Keratinocyte (primary cell): ENCODE results near the gene KCNK16. TPM values are rescaled to one million over a fixed set of nuclear protein-coding genes. Genes with fewer than 3 reads are reported as not detected.
A peak's percentile ranks its signal among the peaks of the same experiment; 100 is the strongest.

Source experiments
- DNase-seq: peaks from one replicate; pipeline ENCODE4 v3.0.0-alpha.2; 2011; ENCODE audit warnings: low read depth, missing footprints, low spot score
- FAIRE-seq: peaks from 2 replicates; lab custom pipeline; 2011; peaks lifted over from hg19 to GRCh38; lab: Jason Lieb, UNC
- H2AFZ ChIP-seq: 2 replicates; pipeline ENCODE4 v1.6.0; 2012; ENCODE audit warnings: low read length, control low read depth, inconsistent platforms; ENCODE audit not compliant: control insufficient read depth
- H3K27ac ChIP-seq: 2 replicates; pipeline ENCODE4 v1.5.1; 2011; ENCODE audit warnings: low read length; ENCODE audit not compliant: control insufficient read depth, insufficient read depth
- H3K27me3 ChIP-seq: 3 replicates; pipeline ENCODE4 v1.6.0; 2011; ENCODE audit warnings: low read length; ENCODE audit not compliant: control insufficient read depth, insufficient read depth; ENCODE audit errors: extremely low read depth
- H3K36me3 ChIP-seq, 2 experiments: 2 replicates in 1 of 2; 3 replicates in 1 of 2; pipeline ENCODE4 v1.5.1; 2011; ENCODE audit warnings: low read length in 2 of 2, mild to moderate bottlenecking in 1 of 2; ENCODE audit not compliant: control insufficient read depth in 2 of 2, insufficient read depth in 2 of 2; ENCODE audit errors: extremely low read depth in 1 of 2
- H3K4me1 ChIP-seq: 3 replicates; pipeline ENCODE4 v1.5.1; 2011; ENCODE audit warnings: low read length; ENCODE audit not compliant: control insufficient read depth, insufficient read depth; ENCODE audit errors: extremely low read depth
- H3K4me2 ChIP-seq: 3 replicates; pipeline ENCODE4 v1.6.0; 2011; ENCODE audit warnings: low read depth, low read length; ENCODE audit not compliant: control insufficient read depth, insufficient read depth; ENCODE audit errors: extremely low read depth
- H3K4me3 ChIP-seq, 3 experiments: fragments of 200-600 bp in 1 of 3; sonication (generic) in 1 of 3; 2 replicates in 2 of 3; 3 replicates in 1 of 3; pipeline ENCODE4 v1.5.1; 2011 to 2016; ENCODE audit warnings: low read length in 3 of 3, mild to moderate bottlenecking in 3 of 3, control low read depth in 2 of 3, inconsistent platforms in 1 of 3, low read depth in 1 of 3, mixed read lengths in 1 of 3, mixed run types in 1 of 3, moderate library complexity in 1 of 3; ENCODE audit not compliant: control insufficient read depth in 2 of 3, insufficient read depth in 2 of 3; ENCODE audit errors: extremely low read depth in 1 of 3
- H3K79me2 ChIP-seq: 2 replicates; pipeline ENCODE4 v1.6.0; 2012; ENCODE audit warnings: low read length; ENCODE audit not compliant: control insufficient read depth, insufficient read depth
- H3K9ac ChIP-seq: 3 replicates; pipeline ENCODE4 v1.6.0; 2011; ENCODE audit warnings: low read length; ENCODE audit not compliant: control insufficient read depth, insufficient read depth; ENCODE audit errors: extremely low read depth
- H3K9me1 ChIP-seq: 3 replicates; pipeline ENCODE4 v1.6.0; 2011; ENCODE audit warnings: low read length; ENCODE audit not compliant: control insufficient read depth, insufficient read depth; ENCODE audit errors: extremely low read depth
- H3K9me3 ChIP-seq: 2 replicates; pipeline ENCODE4 v1.5.1; 2012; ENCODE audit warnings: low read depth, low read length; ENCODE audit not compliant: control insufficient read depth
- H4K20me1 ChIP-seq: 3 replicates; pipeline ENCODE4 v1.6.0; 2011; ENCODE audit warnings: low read length; ENCODE audit not compliant: control insufficient read depth, insufficient read depth; ENCODE audit errors: extremely low read depth
- EZH2 ChIP-seq: IDR thresholded peaks from one replicate; pipeline ENCODE4 v1.6.1; 2012; ENCODE audit warnings: inconsistent platforms, mild to moderate bottlenecking, low read length, moderate library complexity
- dilution Hi-C: fragments of 300-500 bp; cut with MboI; formaldehyde crosslinking; loops from one replicate; pipeline ENCODE4 v1.7.0; 2020; ENCODE audit warnings: low sequenced_read_pairs; ENCODE audit not compliant: extremely low pct_ligation_motif_present
- polyA plus RNA-seq, 5 experiments: library from polyadenylated mRNA; depleted of rRNA in 3 of 5; stranded (reverse) in 3 of 5; stranded (forward) in 1 of 5; unstranded in 1 of 5; fragments of >200 nt; gene quantifications; 1 replicate in 1 of 5; 2 replicates in 3 of 5; 3 replicates in 1 of 5; pipeline versions ENCODE4 v1.2.1 to v1.2.3, GENCODE V29; 2011 to 2012; ENCODE audit warnings: missing spikeins in 2 of 5, low read depth in 1 of 5, low replicate concordance in 1 of 5
- TF ChIP-seq, protein P1 (sequence below), 3 experiments: IDR thresholded peaks in 1 of 3; conservative IDR thresholded peaks in 1 of 3; optimal IDR thresholded peaks in 1 of 3; 2 replicates in 2 of 3; 3 replicates in 1 of 3; pipeline versions ENCODE3 to v1.5.1; 2011; ENCODE audit warnings: low read length in 3 of 3, mild to moderate bottlenecking in 3 of 3, moderate library complexity in 2 of 3, control low read depth in 1 of 3, inconsistent platforms in 1 of 3; ENCODE audit not compliant: insufficient read depth in 2 of 3; ENCODE audit errors: extremely low read depth in 1 of 3

Gene KCNK16
- polyA plus RNA-seq, 1 donor (not counting 4 experiments of a cell fraction or from before 2014, with no cell fraction given) = not detected

DNA sequence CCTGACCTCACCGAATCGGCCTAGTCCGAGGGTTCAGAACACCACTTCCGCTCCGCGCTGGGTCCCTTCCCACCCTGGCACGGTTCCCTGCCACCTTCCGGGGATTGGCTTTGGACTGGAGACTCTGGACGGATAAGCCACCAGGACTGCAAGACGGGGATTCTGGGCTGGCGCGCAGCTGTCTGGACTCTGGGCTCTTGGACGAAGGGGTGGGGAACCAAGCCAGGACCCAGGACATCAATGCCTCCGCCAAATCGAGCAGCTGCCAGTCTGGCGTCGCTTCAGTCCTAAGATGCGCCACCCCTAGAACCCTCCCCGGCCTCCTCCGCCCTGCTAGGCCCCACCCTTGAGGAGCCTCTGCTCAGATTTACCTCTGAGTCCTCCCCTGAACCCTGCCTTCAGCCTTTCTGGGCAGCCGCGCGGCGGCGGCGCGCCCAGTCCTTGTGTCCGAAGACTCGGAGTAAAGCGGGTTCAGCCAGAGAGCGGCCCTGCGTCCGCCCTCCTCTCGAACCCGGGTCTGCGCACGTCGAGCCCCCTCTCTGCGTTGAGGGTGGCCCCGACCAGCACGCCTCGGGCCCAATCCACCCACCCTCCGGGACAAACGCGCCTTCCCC, 9.5 kb downstream of the KCNK16 start:
- Histone ChIP-seq H3K27ac (no peak overlapping the region), H3K9me3 (no peaks in the 10 kb centered on the region), H3K4me3 (no peak overlapping the region), H3K27me3 (peaks cover 41% of the 10 kb centered on the region), H4K20me1 (no peaks in the 10 kb centered on the region), H2AFZ (no peak overlapping the region), H3K36me3 (no peaks in the 10 kb centered on the region), H3K4me2 (no peak overlapping the region), H3K4me1 (no peaks in the 10 kb centered on the region), H3K79me2 (no peaks in the 10 kb centered on the region), H3K9me1 (no peaks in the 10 kb centered on the region), H3K9ac (no peak overlapping the region)
- DNase-seq (no peak), FAIRE-seq (no peak)
- TF ChIP-seq, protein P1, sequence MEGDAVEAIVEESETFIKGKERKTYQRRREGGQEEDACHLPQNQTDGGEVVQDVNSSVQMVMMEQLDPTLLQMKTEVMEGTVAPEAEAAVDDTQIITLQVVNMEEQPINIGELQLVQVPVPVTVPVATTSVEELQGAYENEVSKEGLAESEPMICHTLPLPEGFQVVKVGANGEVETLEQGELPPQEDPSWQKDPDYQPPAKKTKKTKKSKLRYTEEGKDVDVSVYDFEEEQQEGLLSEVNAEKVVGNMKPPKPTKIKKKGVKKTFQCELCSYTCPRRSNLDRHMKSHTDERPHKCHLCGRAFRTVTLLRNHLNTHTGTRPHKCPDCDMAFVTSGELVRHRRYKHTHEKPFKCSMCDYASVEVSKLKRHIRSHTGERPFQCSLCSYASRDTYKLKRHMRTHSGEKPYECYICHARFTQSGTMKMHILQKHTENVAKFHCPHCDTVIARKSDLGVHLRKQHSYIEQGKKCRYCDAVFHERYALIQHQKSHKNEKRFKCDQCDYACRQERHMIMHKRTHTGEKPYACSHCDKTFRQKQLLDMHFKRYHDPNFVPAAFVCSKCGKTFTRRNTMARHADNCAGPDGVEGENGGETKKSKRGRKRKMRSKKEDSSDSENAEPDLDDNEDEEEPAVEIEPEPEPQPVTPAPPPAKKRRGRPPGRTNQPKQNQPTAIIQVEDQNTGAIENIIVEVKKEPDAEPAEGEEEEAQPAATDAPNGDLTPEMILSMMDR (optimal IDR thresholded peaks at IDR 0.05 in 1 of 3, IDR thresholded peaks at IDR 0.05 in 1 of 3, conservative IDR thresholded peaks at IDR 0.05 in 1 of 3; ENCODE audit: extremely low read depth in 1 of 3, insufficient read depth in 2 of 3, low read length in 3 of 3) = no peak
- TF ChIP-seq EZH2 = peak; percentile 36
- dilution Hi-C loops = no loop called here

DNA sequence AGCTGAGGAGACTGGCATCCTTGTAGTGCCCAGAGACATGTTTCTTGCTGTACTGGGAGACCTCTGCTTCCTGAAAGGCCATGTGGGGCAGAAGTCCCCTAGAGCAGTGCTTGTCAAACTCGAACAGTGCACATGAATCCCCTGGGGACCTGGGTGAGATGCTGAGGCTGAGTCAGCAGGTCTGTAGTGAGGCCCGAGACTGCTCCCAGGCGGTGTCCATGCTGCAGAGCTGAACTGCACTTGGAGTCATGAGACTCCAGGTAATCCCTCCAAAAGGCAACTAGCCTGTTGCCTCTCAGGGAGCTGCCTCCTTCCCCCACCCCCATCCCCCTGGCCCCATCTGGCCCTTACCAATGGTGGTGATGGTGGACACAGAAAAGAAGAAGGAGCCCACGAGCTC, 12.0 kb downstream of the KCNK16 start:
- H3K9me1 ChIP-seq = no peaks in the 10 kb centered on the region
- H3K4me1 ChIP-seq = no peaks in the 10 kb centered on the region
- DNase-seq (no peak), FAIRE-seq (no peak)
- no peak overlapping the region for H2AFZ ChIP-seq
- no peak for TF ChIP-seq EZH2
- TF ChIP-seq, protein P1 (optimal IDR thresholded peaks at IDR 0.05 in 1 of 3, IDR thresholded peaks at IDR 0.05 in 1 of 3, conservative IDR thresholded peaks at IDR 0.05 in 1 of 3; ENCODE audit: extremely low read depth in 1 of 3, insufficient read depth in 2 of 3, low read length in 3 of 3) = no peak
- H3K9ac ChIP-seq = no peak overlapping the region
- H3K36me3 ChIP-seq = no peaks in the 10 kb centered on the region
- H3K4me2 ChIP-seq = no peak overlapping the region
- no peaks in the 10 kb centered on the region for H3K9me3 ChIP-seq
- no peak overlapping the region for H3K27ac ChIP-seq
- no peaks in the 10 kb centered on the region for H4K20me1 ChIP-seq
- dilution Hi-C loops = no loop called here
- peaks cover 41% of the 10 kb centered on the region for H3K27me3 ChIP-seq
- no peaks in the 10 kb centered on the region for H3K79me2 ChIP-seq
- H3K4me3 ChIP-seq = no peak overlapping the region
